GM19238 (cell line): ENCODE data around the gene TDG.

Source experiments
- DNase-seq: peaks from one replicate; pipeline ENCODE4 v3.0.0; 2011; ENCODE audit warnings: low spot score; ENCODE audit not compliant: insufficient read length

The TDG gene

GRCh38 chr12:103960616-103961227 lies 5.0 kb upstream of the TDG start:
- no peak for DNase-seq

GRCh38 chr12:103962493-103962892 lies 3.2 kb upstream of the TDG start:
- DNase-seq = no peak

GRCh38 chr12:103964805-103965204 lies 867 bp upstream of the TDG start:
- no peak for DNase-seq

- no peak for DNase-seq
Observed at GRCh38 chr12:103965255-103965589, 450 bp upstream of the TDG start.

GRCh38 chr12:103966736-103967135 lies 1.1 kb downstream of the TDG start:
- DNase-seq = no peak

- no peak for DNase-seq
Observed at GRCh38 chr12:103969391-103969790, 3.7 kb downstream of the TDG start.

- no peak for DNase-seq
Observed at GRCh38 chr12:103973909-103974308, 8.2 kb downstream of the TDG start.

- no peak for DNase-seq
Observed at GRCh38 chr12:103975368-103975767, 9.7 kb downstream of the TDG start.

GRCh38 chr12:103978384-103978982 lies 12.8 kb downstream of the TDG start:
- DNase-seq = no peak

- DNase-seq = no peak
Observed at GRCh38 chr12:103986829-103987228, 21.2 kb downstream of the TDG start.

- DNase-seq = no peak
Observed at GRCh38 chr12:103994235-103994634, 28.6 kb downstream of the TDG start.

GRCh38 chr12:103996595-103996994 lies 30.9 kb downstream of the TDG start:
- no peak for DNase-seq

GRCh38 chr12:103997286-103997900 lies 31.7 kb downstream of the TDG start:
- DNase-seq = no peak

GRCh38 chr12:103998976-103999375 lies 33.3 kb downstream of the TDG start:
- no peak for DNase-seq

- no peak for DNase-seq
Observed at GRCh38 chr12:104000807-104001434, 35.2 kb downstream of the TDG start.

- no peak for DNase-seq
Observed at GRCh38 chr12:104002686-104003085, 37.0 kb downstream of the TDG start.

GRCh38 chr12:104003596-104003995 lies 37.9 kb downstream of the TDG start:
- DNase-seq = no peak

GRCh38 chr12:104006929-104007328 lies 41.3 kb downstream of the TDG start:
- no peak for DNase-seq

- DNase-seq = no peak
Observed at GRCh38 chr12:104010121-104010520, 44.4 kb downstream of the TDG start.

GRCh38 chr12:104010606-104011169 lies 45.0 kb downstream of the TDG start:
- no peak for DNase-seq

GRCh38 chr12:104011253-104011652 lies 45.6 kb downstream of the TDG start:
- DNase-seq = no peak

GRCh38 chr12:104012331-104012730 lies 46.7 kb downstream of the TDG start:
- DNase-seq = no peak
